Endothelial cell of umbilical vein (primary cell): ENCODE data around the gene ABR. TPM values are rescaled to one million over a fixed set of nuclear protein-coding genes. Genes with fewer than 3 reads are reported as not detected.

ENCODE experiments used
- BruUV-seq: library from RNA; stranded (reverse); fragments of 400-500 nt; replicated peaks from 2 replicates; lab custom pipeline; 2021; lab: Mats Ljungman, UMichigan
- CTCF ChIA-PET: fragments of 300-600, 350-600 bp; sonication (Branson Sonifier 250); formaldehyde crosslinking; loops from one replicate; lab custom pipeline; 2021; ENCODE audit warnings: antibody characterized with exemption, inconsistent platforms; lab: Charles Lee
- POLR2A ChIA-PET: fragments of 300-600, 350-600 bp; sonication (Branson Sonifier 250); formaldehyde crosslinking; loops from one replicate; lab custom pipeline; 2021; ENCODE audit warnings: antibody characterized with exemption, inconsistent platforms; lab: Charles Lee
- DNase-seq: peaks from one replicate; pipeline ENCODE4 v3.0.0-alpha.2; 2011; ENCODE audit warnings: low read depth, low spot score
- FAIRE-seq: peaks from 2 replicates; lab custom pipeline; 2011; peaks lifted over from hg19 to GRCh38; lab: Jason Lieb, UNC
- H2AFZ ChIP-seq: 2 replicates; pipeline ENCODE4 v1.6.0; 2012; ENCODE audit warnings: low read depth, low read length, control low read depth, inconsistent platforms
- H3K27ac ChIP-seq: 2 replicates; pipeline ENCODE4 v1.5.1; 2011; ENCODE audit warnings: low read depth, mild to moderate bottlenecking, control low read depth, low read length, moderate library complexity; ENCODE audit not compliant: insufficient read depth
- H3K27me3 ChIP-seq, 2 experiments: 2 replicates each; pipeline versions ENCODE4 v1.6.0 to v1.6.1; 2011; ENCODE audit warnings: low read length in 2 of 2, mixed read lengths in 1 of 2; ENCODE audit not compliant: control insufficient read depth in 2 of 2, insufficient read depth in 2 of 2
- H3K36me3 ChIP-seq, 2 experiments: 2 replicates in 1 of 2; 3 replicates in 1 of 2; pipeline ENCODE4 v1.5.1; 2011; ENCODE audit warnings: low read length in 2 of 2, mild to moderate bottlenecking in 1 of 2, moderate library complexity in 1 of 2; ENCODE audit not compliant: control insufficient read depth in 2 of 2, insufficient read depth in 2 of 2; ENCODE audit errors: extremely low read depth in 1 of 2
- H3K4me1 ChIP-seq: 3 replicates; pipeline ENCODE4 v1.5.1; 2011; ENCODE audit warnings: mild to moderate bottlenecking, low read length; ENCODE audit not compliant: control insufficient read depth, insufficient read depth; ENCODE audit errors: extremely low read depth
- H3K4me2 ChIP-seq: 2 replicates; pipeline ENCODE4 v1.6.1; 2011; ENCODE audit warnings: low read length, control low read depth, mixed read lengths; ENCODE audit not compliant: insufficient read depth
- H3K4me3 ChIP-seq, 3 experiments: fragments of 200-600 bp in 1 of 3; sonication (generic), shearing (Covaris generic) in 1 of 3; replicated peaks in 1 of 3; 2 replicates each; pipeline ENCODE4 v1.5.1; 2011 to 2016; ENCODE audit warnings: control low read depth in 3 of 3, low read length in 3 of 3, mild to moderate bottlenecking in 2 of 3, inconsistent platforms in 1 of 3, low read depth in 1 of 3, moderate library complexity in 1 of 3; ENCODE audit not compliant: insufficient read depth in 1 of 3
- H3K79me2 ChIP-seq: 2 replicates; pipeline ENCODE4 v1.6.0; 2012; ENCODE audit warnings: low read length, inconsistent platforms; ENCODE audit not compliant: control insufficient read depth, insufficient read depth
- H3K9ac ChIP-seq: replicated peaks from 2 replicates; pipeline ENCODE3; 2011; ENCODE audit warnings: low read length, control low read depth; ENCODE audit not compliant: insufficient read depth; ENCODE audit errors: extremely low read depth
- H3K9me1 ChIP-seq: replicated peaks from 3 replicates; pipeline ENCODE4 v1.6.0; 2011; ENCODE audit warnings: mild to moderate bottlenecking, low read length; ENCODE audit not compliant: control insufficient read depth, insufficient read depth; ENCODE audit errors: extremely low read depth
- H3K9me3 ChIP-seq: replicated peaks from 2 replicates; pipeline ENCODE4 v1.5.1; 2012; ENCODE audit warnings: low read length, inconsistent platforms; ENCODE audit not compliant: control insufficient read depth, insufficient read depth
- H4K20me1 ChIP-seq: replicated peaks from 2 replicates; pipeline ENCODE3; 2011; ENCODE audit warnings: mild to moderate bottlenecking, low read length; ENCODE audit not compliant: control insufficient read depth, insufficient read depth; ENCODE audit errors: extremely low read depth
- EZH2 ChIP-seq: IDR thresholded peaks from 2 replicates; pipeline ENCODE4 v1.6.1; 2012; ENCODE audit warnings: borderline replicate concordance, low read depth, mild to moderate bottlenecking, moderate library complexity, low read length, inconsistent platforms; ENCODE audit not compliant: severe bottlenecking
- FOS ChIP-seq: IDR thresholded peaks from 2 replicates; pipeline ENCODE4 v1.6.1; 2011; ENCODE audit warnings: mild to moderate bottlenecking, low read length, moderate library complexity, borderline replicate concordance; ENCODE audit not compliant: insufficient read depth
- GATA2 ChIP-seq: IDR thresholded peaks from 2 replicates; pipeline ENCODE4 v1.7.0; 2011; ENCODE audit warnings: low read depth, mild to moderate bottlenecking, moderate library complexity, mixed read lengths, low read length; ENCODE audit not compliant: insufficient read length, insufficient read depth
- JUN ChIP-seq: IDR thresholded peaks from 2 replicates; pipeline ENCODE4 v1.6.1; 2011; ENCODE audit warnings: borderline replicate concordance, low read depth; ENCODE audit not compliant: insufficient read length, insufficient read depth
- MYC ChIP-seq: IDR thresholded peaks from one replicate; pipeline ENCODE4 v1.6.1; 2011; ENCODE audit warnings: mild to moderate bottlenecking, low read depth, low read length
- POLR2A ChIP-seq: IDR thresholded peaks from 2 replicates; pipeline ENCODE4 v1.6.1; 2012; ENCODE audit warnings: low read depth, mild to moderate bottlenecking, control low read depth, low read length
- POLR2AphosphoS5 ChIP-seq: IDR thresholded peaks from 2 replicates; pipeline ENCODE4 v1.6.1; 2012; ENCODE audit warnings: low read depth, mild to moderate bottlenecking, control low read depth, low read length, moderate library complexity; ENCODE audit not compliant: insufficient read depth
- dilution Hi-C: fragments of 300-500 bp; cut with MboI; formaldehyde crosslinking; loops from one replicate; pipeline ENCODE4 v1.15.0; 2019; ENCODE audit warnings: low sequenced_read_pairs; ENCODE audit not compliant: extremely low pct_ligation_motif_present
- intact Hi-C: fragments of 100-400 bp; cut with micrococcal nuclease; formaldehyde crosslinking; loops from one replicate; pipeline ENCODE4 v1.10.0; 2022
- polyA plus RNA-seq, 4 experiments: library from polyadenylated mRNA; depleted of rRNA in 3 of 4; stranded (reverse) in 3 of 4; unstranded in 1 of 4; fragments of >200 nt; gene quantifications; 2 replicates each; pipeline versions ENCODE4 v1.2.1 to v1.2.3, GENCODE V29; 2011 to 2012; ENCODE audit warnings: missing spikeins in 1 of 4
- total RNA-seq: library from RNA; stranded (reverse); gene quantifications from 2 replicates; pipeline ENCODE4 v1.2.3, GENCODE V29; 2021
- TF ChIP-seq, protein P1 (sequence below), 2 donors: IDR thresholded peaks; 1 replicate in 1 of 2; 2 replicates in 1 of 2; pipeline ENCODE4 v1.5.1; 2011; ENCODE audit warnings: low read length in 2 of 2, mild to moderate bottlenecking in 2 of 2, moderate library complexity in 2 of 2, control low read depth in 1 of 2, inconsistent platforms in 1 of 2, low read depth in 1 of 2; ENCODE audit not compliant: insufficient read depth in 1 of 2; ENCODE audit errors: extremely low read depth in 1 of 2
- TF ChIP-seq, protein P2 (sequence below): IDR thresholded peaks from 2 replicates; pipeline ENCODE4 v1.6.1; 2011; ENCODE audit not compliant: insufficient read depth, insufficient read length

Gene ABR
- total and polyA plus RNA-seq, 2 donors (not counting 3 experiments of a cell fraction or from before 2014, with no cell fraction given), result 83.5 to 96.8 TPM

DNA sequence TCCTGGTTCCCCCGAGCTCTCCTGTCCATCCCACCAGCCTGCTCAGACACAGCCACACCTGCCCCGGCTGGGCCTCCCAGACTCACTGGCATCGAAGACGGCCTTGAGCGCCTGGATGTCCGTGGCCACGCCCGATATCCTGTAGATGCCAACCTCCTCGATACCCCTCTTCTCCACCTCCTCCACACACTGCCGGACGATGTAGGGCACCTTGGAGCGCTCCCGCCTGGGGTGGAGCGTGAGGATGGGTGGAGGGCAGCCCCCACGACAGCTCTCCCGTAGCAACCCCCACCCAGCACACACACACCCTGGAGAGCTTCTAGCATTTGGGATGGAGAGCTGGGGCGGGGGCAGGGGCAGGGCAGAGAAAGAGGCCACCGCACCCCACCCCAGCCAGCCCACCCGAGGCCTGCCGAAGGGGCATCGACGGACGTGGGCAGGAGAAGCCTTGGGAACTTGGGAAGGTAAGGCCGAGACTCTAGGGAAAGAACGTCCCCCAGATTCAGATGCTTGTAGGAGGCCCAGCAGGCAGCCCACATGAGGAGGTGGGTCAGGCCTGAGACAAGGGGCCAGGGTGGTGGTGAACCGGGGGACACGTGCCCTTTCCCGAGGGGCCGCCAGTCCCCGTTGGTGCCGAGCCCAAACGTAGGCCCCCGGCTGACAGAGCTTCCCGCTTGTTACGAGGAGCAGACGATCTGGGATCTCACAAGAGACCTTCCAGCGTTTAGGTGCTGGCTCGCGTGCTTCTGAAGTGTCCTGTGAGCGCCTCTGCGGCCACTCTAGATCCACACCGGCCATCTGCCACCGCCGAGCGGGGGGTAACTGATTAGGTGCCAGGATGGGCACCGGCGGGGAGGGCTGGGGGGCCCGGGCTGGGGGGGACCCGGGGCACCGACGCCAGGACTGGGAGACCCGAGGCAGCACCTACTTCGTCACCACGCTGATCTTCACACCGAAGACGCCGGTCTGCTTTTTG is 167.7 kb downstream of the ABR start:
- Histone ChIP-seq H3K27me3 (no peaks in the 10 kb centered on the region), H3K27ac (no peak overlapping the region), H3K9me1 (no peaks in the 10 kb centered on the region), H3K36me3 (peaks cover 4 to 26% of the 10 kb centered on the region in 2 experiments), H3K4me1 (no peaks in the 10 kb centered on the region), H3K4me3 (no peak overlapping the region), H4K20me1 (no peaks in the 10 kb centered on the region), H3K9ac (no peak overlapping the region), H3K4me2 (no peak overlapping the region), H3K9me3 (no peaks in the 10 kb centered on the region), H3K79me2 (no peaks in the 10 kb centered on the region), H2AFZ (no peak overlapping the region)
- TF ChIP-seq EZH2, result no peak
- no peak for TF ChIP-seq FOS
- no peak for TF ChIP-seq POLR2A
- no peak for TF ChIP-seq GATA2
- no peak for TF ChIP-seq JUN
- no peak for TF ChIP-seq POLR2AphosphoS5
- TF ChIP-seq, protein P1, sequence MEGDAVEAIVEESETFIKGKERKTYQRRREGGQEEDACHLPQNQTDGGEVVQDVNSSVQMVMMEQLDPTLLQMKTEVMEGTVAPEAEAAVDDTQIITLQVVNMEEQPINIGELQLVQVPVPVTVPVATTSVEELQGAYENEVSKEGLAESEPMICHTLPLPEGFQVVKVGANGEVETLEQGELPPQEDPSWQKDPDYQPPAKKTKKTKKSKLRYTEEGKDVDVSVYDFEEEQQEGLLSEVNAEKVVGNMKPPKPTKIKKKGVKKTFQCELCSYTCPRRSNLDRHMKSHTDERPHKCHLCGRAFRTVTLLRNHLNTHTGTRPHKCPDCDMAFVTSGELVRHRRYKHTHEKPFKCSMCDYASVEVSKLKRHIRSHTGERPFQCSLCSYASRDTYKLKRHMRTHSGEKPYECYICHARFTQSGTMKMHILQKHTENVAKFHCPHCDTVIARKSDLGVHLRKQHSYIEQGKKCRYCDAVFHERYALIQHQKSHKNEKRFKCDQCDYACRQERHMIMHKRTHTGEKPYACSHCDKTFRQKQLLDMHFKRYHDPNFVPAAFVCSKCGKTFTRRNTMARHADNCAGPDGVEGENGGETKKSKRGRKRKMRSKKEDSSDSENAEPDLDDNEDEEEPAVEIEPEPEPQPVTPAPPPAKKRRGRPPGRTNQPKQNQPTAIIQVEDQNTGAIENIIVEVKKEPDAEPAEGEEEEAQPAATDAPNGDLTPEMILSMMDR (IDR thresholded peaks at IDR 0.05; ENCODE audit: extremely low read depth in 1 of 2, insufficient read depth in 1 of 2, low read depth in 1 of 2, low read length in 2 of 2), result no peak
- no peak for TF ChIP-seq MYC
- TF ChIP-seq, protein P2, sequence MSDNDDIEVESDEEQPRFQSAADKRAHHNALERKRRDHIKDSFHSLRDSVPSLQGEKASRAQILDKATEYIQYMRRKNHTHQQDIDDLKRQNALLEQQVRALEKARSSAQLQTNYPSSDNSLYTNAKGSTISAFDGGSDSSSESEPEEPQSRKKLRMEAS, result no peak
- ChIA-PET CTCF (no interaction called here), POLR2A (no interaction called here)
- no peak for DNase-seq
- dilution Hi-C loops, result no loop called here
- intact Hi-C loops, result no loop called here
- BruUV-seq, result no TSS peak
- FAIRE-seq, result no peak
